NCI-H1436 (cell line): ENCODE measurements around the gene JOSD2.

Source experiments
- DNase-seq: peaks from one replicate; lab custom pipeline; 2025; lab: John Stamatoyannopoulos, UW

JOSD2 gene

DNA sequence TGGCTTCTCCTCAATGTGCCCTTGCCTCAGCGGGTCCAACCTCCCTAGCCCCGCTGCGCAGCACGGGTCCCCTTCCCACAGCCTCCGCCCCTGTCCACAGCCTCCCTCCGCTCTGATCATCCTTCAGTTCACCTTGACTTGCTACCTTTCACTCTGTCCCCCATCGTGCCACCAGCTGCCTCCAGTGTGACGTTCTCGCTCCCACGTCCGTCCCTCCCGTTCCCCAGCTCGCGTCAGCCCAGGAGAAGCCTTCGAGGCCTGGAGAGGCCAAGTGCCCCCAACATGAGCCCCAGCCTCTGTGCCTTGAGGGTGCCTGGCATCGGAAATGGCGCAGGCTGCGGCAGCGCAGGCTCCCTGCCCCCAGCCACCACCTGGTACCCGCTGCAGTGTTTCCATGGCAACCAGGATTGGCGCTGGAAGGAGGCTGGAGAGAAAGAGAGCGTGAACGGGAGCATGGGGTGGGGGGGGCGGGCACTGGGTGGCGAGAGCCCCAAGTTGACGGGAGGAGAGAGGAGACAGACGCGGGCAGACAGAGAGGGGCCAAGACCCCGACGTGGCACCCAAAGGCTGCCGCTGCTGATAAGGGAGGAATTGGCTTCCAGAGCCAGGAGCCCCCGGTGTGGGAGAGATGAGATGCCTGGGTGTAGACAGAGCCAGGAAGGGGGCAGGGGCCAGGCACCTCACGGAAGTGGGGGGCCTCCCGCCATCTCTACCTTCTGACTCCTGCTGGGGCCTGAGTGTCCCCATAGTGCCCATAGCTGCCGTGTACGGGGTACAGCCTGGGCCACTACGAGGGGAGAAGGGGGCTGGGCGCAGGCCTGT lies 3.6 kb upstream of the JOSD2 start:
- peak; percentile 94 for DNase-seq

DNA sequence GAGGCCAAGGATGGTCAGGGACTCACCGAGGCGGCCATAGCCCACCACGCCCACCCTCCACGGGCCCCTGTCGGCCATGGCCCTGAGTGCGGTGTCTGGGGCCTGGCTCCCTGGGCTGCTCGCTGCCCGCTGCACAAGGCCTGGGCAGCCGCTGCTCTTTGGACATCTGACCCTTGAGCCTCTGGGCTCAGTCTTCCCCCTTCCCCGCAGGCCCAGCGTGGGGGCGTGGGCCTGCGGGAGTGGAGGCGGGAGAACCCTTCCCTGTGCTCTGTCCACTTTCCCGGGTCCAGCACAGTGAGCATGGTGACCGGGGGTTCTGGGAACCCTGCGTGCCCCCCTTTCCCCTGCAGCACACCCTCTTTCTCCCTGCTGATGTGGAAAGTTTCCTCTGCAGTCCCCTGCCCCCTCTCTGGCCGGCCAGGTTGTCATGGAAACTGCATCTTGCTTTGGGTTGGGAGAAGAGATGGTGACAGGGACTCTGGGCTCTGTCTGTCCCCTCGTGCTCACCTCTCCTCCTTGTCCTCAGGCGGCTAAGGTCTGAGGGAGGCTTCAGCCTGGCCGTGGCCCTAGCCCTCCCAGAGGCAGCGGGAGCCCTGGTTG lies 2.9 kb upstream of the JOSD2 start, which contains the start of gene ASPDH:
Gene ASPDH (minus strand): TSS at position 168 of the 600 bp plus-strand sequence. CDS start 90 bp downstream, at position 78.
- DNase-seq = no peak

DNA sequence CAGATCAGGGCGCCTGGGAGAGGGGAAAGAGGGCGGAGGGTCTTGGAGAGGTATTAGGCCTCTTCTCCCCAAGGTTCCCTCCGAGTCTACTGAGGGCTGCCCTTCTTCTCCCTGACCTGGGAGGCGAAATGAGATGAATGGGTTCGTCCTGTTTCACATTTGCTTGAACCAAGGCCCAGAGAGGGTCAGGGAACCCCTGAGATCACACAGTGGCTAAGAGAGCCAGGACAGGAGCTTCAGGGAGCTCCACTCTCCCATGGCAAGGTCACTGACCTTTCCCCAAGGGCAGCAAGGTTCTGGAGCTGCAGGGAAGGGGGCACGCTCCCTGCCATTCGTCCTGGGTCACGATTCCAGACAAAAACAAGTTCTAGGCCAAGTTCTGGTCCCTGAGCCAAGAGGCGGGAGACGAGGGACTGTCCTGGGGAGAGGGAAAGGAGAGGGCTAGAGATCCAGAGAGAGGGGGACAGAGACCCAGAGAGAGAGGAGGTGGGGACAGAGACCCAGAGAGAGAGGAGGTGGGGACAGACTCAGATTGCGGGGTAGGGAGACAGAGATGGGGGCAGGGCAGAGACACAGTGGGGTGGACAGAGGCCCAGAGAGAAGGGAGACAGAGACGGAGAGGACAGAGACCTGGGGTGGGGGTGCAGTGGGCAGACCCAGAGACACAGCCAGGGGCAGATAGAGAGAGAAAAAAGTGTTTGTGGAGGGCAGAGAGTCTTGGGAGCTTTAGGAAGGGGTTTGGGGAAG lies 2.2 kb upstream of the JOSD2 start:
- no peak for DNase-seq

DNA sequence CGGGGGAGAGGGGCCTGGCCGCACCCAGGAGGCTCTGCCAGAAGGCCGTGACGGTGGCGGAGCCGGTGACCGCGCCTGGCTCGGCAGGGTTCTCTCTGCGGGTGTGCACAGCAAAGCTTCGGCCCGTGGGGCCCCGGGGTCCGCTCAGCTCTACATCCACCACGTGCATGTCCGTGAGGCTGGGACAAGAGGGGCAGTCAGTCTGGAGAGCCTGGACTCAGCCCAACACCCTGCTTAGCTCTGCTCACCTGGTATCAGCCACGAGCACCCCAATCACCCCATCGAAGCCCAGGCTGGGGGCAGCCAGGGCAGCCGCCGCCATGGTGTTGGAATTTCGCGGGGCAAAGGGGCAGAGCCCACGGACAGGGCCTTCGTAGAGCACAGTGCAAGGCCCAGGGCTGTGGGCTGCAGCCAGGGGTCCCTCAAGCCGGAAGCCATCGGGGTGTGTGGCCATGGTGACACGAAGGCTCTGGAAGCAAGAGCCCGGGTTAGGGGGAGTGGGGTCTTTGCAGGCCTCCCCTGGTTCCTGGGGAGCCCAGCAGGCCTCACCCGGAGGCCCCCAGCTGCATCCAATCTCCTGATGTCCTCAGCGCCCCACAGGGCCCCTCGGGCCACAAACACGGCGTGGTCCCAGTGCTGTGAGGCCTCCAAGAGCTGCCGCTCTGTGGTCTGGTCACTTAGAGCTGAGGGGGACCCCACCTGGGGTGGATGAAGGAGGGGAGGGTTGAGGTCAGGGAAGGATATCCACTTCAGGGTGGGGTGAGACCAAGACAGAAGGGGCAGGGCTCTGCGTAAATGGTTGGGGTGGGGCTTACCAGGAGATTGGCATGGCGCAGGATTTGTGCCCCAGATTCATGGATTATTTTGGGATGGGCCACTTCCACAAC lies 1.4 kb upstream of the JOSD2 start:
- DNase-seq = no peak

DNA sequence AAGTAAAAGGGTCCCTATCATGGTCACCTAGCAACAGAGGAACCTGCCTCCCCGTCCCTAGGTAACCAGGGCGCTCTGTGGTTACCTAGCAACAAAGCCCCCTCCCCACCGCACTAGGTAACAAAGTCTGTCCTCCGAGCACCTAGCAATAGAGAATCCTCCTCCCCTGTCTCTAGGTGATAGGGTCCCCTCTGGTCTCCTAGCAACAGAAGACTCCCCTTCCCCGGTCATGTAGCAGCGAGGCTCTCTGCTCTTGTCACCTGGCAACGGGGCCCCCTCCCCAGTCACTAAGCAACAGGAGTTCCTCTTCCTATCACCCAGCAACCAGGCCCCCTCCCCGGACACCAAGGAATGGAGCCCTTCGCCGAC lies 307 bp downstream of the JOSD2 start:
- peak; percentile 97 for DNase-seq

DNA sequence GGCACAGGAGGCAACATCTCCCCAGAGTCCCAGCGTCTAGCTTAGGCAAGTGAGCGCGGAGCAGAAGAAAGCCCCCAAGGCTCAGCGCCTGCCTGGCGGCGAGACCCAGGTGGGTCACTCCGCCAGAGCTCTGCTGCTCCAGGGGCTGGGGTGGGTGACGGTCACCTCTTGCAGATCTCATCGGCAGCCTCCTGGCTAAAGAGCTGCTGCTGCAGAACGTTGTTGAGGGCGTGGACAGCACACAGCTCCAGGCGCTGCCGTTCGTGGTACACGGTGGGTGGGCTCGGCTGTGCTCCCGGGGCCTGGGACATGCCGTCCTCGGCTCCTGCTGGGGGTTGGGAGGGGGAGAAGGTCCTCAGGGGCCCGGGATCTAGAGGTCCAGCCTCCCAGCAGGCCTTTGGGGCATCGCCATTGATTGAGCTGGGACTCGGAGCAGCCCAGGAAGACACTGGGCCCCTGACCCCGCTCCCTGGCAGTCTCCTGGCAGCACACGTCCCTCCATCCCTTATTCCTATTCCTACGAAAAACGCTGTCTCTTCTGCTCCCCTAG lies 795 bp downstream of the JOSD2 start:
- DNase-seq = no peak

DNA sequence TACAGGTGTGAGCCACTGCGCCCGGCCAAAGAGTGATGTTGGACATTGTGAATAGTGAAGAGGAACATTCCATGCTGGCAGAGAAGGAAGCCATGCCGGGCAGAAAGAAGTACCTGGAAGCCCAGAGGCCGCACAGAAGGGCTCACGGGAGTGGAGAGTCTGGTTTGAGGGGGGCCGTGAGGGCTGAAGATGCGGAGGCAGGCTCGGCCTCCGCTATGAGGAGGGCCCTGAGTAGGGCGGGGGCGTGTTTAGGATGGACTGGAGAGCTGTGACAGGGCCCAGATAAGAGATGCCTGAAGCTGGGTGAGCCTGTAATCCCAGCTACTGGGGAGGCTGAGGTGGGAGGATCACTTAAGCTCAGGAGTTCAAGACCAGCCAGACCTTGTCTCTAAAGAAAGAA lies 1.6 kb downstream of the JOSD2 start:
- DNase-seq = no peak

DNA sequence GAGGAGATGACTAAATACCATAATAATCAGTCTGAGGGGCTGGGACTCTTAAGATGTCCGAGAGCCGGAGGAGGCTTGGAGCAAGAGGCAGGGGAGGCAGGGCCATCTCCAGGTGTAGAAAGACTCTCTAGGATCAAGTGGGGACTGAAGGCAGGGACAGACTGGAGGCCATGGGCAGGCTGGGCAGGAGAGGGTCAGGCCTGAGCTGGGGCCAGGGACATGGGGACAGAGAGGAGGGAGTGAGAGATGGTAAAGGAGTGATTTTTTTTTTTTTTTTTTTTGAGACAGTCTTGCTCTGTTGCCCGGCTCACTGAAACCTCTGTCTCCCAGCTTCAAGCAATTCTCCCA lies 2.2 kb downstream of the JOSD2 start:
- DNase-seq = no peak

DNA sequence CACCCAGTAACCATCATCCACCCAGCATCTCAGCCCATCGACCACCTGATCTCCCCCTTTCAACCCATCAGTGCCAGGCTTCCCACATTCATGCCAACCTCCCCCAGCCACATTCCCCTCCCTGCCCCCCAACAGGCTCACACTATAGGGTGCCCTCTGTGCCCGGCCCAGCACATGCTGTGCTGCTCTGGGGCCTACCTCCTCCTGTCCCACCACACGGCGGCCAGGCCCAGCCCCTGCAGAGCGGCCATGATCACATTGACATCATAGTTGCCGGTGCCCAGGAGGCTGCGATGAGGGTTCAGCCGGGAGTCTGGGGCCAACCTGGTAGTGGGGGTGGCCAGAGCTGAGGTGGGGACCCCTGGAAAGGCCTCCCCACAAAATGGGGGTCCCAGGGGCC lies 3.6 kb downstream of the JOSD2 start:
- no peak for DNase-seq

DNA sequence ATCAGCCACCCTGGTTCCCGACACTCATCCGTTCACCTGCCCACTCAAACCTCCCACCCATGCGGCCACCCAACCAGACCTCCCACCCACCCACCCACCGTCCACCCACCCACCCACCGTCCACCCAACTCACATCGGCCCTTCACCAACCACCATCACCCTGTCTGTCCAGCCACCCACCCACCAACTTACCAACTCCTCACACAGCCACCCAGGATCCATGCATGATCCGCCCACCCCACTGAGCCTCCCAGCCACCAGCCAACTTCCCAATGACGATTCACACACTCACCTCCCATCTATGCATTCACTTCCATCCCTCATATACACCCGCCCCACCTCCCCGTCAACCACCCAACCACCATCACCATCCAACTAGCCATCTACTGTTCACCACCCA lies 4.3 kb downstream of the JOSD2 start:
- no peak for DNase-seq

DNA sequence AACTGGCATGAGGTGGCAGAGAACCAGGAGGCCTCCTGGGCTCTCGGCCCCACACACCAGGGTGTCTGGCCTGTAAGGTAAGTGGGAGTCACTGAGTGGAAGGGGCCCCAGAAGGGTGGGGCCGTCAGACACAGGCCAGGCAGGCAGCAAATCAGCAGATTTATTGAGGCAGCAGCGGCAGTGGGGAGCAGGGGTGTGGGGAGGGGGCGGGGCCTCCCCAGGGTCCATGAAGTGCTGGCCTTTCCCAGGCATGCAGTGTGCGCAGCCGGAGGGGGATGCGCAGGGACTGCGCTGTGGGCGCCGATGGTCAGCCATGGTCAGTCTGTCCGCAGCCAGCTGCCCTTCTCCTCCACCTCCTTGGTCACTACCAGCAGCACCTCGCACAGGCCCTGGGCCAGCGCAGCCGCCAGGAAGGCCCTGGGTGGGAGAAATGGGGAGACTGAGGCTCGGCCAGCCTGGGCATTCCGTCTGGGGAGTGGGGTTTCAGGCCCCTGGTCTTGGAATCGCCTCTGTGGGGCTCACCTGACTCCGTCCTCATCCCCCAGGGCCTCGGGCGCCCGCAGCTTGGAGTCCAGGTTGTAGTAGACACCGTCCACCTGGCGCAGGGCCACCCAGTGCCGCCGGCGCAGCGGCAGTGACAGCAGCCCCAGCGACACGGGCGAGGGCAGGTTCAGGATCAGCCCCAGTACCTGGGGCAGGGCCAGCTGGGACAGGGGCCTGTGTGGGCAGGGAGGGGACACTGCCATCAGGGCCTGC lies 5.0 kb downstream of the JOSD2 start:
- no peak for DNase-seq

DNA sequence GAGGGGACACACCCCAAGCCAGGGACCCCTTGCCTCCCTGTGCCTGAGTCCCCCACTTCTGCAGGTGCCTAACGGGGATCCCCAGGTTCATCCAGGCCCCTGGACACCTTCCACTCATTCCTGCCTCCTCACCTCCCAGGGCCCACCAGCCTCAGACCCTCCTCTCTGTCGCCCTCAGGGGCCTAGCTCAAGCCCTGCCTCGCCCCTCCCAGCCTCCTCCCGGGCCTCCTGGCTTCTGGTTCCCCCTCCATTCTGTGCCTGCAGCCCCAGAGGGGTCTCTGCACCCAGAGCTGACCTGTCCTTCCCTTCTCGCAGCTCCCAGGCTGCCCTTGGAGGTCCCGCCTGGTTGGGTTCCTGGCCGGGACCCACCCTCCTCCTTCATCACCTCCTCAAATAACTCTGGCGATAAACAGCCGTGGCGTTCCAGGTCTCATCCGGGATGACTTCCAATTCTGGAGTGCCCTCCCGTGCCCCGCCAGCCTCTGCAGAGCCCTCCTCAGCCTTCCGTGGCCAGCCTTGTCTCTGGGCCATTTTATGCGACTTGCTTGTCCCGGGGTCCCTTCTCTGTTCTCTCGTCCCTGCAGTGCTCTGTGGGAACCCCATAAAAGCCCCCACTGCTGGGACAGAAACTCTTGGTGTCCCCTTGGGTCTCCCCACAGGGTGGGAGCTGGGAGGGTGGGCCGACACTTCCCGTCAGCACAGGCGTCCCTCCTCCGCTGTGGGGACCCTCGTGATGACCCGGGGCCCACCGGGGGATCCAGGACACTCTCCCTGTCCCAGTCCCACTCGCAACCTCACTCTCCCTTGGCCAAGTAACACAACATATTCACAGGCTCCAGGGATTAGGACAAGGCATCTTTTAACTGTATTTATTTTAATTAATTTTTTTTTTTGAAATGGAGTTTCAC lies 9.2 kb downstream of the JOSD2 start:
- no peak for DNase-seq

DNA sequence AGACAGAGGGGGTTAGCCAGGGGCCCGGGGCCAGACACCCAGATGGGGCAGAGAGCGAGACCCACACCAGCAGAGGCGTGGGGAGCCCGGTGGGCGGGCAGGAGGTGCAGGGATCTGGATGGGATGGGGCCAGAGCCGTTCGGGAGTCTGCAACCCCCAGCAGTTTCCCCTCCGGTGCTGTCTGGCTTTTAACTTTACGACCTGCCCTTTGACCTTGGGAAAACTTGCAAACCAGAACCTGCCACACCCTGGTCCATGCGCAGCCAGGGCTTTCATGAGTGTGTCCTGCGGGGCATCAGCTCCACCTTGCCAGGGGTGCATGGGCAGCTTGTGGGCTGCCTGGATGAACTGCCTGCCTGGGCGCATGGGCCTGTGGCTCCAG lies 9.8 kb downstream of the JOSD2 start:
- no peak for DNase-seq

DNA sequence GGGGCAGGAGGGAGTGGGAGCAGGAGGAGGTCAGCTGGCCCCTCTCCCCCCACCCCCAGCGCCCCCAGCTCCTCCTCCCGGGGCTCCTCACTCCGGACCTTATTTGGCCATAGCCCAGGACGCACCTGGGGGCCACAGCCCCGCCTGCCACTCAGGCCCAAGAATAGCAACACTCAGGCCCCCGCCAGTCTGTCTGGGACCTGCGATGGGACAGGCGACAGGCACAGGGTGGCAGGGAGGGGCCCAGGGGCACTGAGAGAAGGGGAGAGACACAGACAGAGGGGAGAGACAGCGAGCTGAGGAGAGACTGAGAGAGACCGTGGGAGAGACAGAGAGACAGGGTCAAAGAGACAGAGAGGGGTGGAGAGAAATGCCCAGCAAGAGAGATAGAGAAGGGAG lies 10.2 kb downstream of the JOSD2 start:
- DNase-seq = no peak

DNA sequence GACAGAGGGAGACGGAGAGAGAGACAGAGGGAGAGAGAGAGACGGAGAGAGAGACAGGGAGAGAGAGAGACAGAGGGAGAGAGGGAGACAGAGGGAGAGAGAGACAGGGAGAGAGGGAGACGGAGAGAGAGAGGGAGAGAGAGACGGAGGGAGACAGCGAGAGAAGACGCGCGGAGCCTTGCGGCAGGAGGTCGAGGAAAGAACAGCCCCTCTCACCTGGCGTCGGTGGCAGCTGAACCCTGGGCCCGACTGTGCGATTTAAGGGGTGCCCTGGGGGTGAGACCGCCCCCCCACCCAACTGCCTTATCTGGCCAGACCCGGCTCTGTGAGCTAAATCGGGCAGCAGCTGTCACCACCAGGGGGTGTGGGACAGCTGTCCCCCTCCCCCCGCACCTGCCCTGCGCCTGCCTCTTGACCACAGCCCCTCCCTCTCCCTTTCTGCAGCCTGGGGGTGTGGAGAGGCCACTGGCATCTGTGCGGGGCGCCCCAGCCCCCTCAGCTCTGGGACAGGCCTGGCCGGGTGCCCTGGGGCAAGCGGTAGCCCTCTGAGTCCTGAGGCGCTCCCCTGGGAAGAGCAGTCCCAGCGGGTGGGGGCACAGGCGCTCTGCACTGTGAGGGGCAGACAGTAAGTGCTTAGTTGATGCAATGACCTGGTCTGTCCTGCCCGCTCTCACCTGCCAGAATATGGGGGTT lies 10.8 kb downstream of the JOSD2 start:
- peak; percentile 18 for DNase-seq

DNA sequence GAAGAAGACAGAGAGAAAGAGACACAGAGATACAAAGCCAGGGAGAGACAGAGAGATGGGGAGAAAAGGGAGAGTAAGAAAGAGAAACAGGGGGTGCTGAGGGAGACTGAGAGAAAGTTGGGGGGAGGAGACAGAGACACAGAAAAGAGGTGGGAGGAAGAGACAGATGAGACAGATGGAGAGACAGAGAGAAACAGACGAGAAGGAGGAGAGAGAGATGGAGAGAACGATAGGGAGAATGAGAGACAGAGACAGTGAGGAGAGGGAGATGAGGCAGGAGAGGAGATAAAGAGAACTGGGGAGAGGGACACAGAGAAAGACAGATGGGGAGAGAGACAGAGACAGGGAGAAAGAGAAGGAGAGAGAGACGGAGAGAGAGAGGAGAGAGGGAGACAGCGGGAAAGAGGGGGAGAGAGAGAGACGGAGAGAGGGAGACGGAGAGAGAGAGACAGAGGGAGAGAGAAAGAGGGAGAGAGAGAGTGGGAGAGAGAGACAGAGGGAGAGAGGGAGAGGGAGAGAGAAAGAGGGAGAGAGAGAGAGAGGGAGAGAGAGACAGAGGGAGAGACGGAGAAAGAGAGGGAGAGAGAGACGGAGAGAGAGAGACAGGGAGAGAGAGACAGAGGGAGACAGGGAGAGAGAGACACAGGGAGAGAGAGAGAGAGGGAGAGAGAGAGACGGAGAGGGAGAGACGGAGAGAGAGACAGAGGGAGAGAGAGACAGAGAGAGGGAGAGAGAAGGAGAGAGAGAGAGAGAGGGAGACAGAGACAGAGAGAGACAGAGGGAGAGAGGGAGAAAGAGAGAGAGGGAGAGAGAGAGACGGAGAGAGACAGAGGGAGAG lies 12.6 kb downstream of the JOSD2 start:
- DNase-seq = no peak

DNA sequence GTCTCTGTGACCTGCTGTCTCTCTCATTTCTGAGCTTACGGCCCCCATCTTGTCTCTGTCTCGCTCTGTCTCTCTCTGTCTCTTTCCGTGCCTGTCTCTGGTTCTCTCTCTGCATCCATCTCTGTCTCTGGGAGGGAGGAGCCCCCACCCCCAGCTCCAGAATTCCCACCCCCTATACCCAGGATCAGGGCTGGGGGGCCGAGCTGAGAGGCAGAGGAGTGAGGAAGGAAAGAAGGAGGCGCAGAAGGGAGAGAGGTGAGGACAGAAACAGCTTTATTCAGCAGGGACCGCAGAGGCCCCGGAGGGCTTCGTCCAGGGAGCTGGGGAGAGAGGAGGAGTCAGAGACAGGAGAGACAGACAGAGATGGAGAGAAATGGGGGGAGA lies 14.0 kb downstream of the JOSD2 start:
- no peak for DNase-seq

DNA sequence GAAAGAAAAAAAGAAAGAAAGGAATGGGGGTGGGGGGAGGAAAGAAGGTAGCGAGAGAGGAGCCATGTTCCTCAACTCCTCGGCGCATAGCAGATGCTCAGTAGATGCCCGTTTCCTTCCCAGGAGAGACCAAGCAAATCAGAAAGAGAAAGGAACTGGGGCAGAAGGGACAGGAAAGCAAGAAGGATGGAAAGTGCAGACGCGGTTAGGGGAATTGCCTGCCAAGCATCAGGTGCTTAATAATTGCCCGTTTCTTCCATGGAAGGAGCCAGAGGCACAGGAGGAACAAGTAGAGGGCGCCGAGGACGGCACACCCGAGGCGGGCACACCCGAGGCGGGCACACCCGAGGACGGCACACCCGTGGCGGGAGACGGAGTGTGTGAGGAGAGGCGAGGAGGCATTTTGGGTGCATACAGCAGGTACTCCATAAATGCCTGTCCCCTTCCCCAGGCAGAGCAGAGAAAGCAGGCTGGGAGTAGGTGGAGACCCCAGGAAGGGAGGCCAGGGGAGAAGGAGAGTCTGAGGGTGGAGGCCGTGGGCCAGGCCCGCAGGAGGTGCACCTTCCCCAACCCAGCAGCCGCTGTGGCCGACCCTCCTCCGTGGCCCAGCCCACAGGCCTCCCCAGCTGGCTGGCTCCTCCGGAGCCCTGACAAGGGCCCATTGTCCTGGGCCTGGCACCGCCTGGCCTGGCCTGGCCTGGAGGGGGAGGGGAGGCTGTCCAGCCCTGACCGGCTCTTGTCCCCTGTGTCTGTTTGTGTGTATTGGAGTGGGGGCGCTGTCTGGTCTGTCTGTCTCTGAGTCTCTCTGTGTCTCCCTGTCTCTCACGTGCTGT lies 14.6 kb downstream of the JOSD2 start:
- DNase-seq = no peak
